HG02610 (cell line): ENCODE results near the gene DIO1.
A peak's percentile ranks its signal among the peaks of the same experiment; 100 is the strongest.
"Not testable (repeated sequence)": the region's sequence is repeated elsewhere in the genome, so short reads cannot be mapped to it uniquely, and the experiment has no call there.

Experiments used
- ATAC-seq: cut with Tn5 transposase; IDR thresholded peaks from one replicate; pipeline ENCODE4 v1.9.1; 2021; ENCODE audit warnings: mild to moderate bottlenecking, moderate library complexity; ENCODE audit not compliant: unreplicated experiment

The DIO1 gene

GRCh38 chr1:53893999-53894636 lies at the start of gene DIO1:
Gene DIO1, plus strand, starts transcription at chr1:53894187. Its CDS starts 24 bp downstream, at chr1:53894211.
- no peak for ATAC-seq

DNA sequence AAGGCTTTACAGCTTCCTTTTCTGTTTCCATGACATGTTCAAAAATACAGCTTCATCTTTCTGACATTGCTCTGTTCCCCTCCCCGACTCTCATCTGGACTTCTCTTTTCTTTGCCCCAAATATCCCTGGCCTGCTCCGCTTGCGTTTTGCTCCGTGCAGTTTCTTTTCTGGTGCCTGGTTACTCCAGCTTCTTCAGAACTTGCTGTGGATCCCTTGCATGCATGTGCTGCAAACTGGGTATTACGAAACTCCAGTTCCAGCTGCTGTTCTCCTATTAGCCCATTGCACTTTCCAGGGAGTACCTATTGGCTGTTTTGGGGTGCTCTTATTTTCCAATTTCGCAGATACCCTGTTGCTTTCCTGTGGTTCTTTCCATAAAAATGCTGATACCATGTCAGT lies 46.0 kb upstream of the DIO1 start:
- ATAC-seq = no peak

GRCh38 chr1:53850082-53850673 lies 43.8 kb upstream of the DIO1 start:
- ATAC-seq = no peak

GRCh38 chr1:53851571-53852285 lies 42.3 kb upstream of the DIO1 start:
- ATAC-seq = no peak

DNA sequence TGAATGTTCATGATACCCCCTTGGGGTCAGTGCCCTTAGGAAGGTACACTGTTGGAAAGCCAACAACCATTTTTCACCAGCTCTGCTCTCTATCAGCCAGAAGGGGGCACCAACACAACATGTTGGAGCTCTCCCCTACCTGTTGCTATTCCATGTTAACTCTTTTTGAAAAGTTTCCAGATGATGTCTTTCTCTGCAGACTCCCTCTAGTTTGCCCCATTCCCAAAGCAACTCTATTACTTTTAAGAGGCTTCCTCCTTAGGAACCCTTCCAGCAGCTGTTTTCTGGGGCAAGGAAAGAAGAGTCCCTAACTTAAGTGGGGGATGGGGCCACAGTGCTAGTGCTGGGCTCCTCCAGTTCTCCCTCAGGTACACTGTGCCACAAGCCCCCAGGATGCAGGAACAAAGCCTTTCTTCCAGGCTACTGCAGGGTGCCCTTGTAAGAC lies 33.0 kb upstream of the DIO1 start:
- ATAC-seq = no peak

DNA sequence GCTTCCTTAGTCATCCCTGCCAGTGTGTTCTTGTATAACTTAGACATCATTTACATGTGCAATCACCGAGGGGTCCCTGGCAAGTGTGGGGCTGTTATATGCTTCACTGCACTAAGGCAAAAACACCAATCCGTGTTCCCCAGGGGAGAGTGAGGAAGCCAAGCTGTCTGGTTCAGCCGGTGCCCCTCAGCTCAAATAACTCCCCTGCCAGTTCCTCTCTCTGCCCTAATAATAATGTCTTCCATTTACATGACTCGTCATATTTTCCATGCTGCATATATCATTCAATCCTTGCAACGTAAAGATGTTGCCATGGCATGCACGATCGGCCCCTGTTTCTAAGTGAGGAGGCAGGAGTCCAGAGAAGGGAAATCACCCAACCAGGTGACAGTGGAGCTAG lies 31.5 kb upstream of the DIO1 start:
- no peak for ATAC-seq

GRCh38 chr1:53868565-53868964 lies 25.4 kb upstream of the DIO1 start:
- ATAC-seq = no peak

GRCh38 chr1:53869454-53870117 lies 24.4 kb upstream of the DIO1 start:
- ATAC-seq = no peak

DNA sequence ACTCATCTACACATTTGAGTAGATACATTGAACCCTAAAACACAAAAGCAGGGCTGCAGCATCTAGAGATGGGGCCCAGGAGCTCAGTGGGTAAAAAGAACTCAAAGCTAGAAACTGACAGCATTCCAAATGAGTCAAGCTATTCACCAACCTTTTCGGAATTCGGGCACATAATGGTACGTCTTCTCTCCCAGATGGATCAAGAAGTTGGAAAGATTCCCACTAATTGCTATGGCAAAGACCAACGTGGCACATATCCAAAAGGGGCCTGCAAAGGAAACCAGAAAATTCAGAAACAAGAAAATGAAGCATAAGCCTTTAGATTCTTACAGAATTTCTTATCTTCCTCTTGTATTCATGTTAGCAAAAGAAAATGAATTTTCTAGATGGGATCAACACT lies 22.8 kb upstream of the DIO1 start:
- ATAC-seq = no peak

- no peak for ATAC-seq
Observed at GRCh38 chr1:53871773-53872484, 22.1 kb upstream of the DIO1 start.

DNA sequence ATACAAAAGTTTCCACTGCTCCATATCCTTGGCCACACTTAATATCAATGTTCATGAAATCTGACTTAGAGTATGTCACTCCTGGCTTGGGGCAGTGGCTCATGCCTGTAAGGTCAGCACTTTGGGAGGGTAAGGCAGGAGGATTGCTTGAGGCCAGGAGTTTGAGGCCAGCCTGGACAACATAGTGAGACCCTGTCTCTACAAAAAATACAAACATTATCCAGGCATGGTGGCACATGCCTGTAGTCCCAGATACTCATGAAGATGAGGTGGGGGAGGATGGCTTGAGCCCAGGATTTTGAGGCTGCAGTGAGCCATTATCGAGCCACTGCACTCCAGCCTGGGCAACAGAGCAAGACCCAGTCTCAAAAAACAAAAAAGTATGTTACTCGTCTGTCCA lies 18.8 kb upstream of the DIO1 start:
- ATAC-seq = not testable (repeated sequence)

GRCh38 chr1:53878492-53879105 lies 15.4 kb upstream of the DIO1 start:
- ATAC-seq = no peak

DNA sequence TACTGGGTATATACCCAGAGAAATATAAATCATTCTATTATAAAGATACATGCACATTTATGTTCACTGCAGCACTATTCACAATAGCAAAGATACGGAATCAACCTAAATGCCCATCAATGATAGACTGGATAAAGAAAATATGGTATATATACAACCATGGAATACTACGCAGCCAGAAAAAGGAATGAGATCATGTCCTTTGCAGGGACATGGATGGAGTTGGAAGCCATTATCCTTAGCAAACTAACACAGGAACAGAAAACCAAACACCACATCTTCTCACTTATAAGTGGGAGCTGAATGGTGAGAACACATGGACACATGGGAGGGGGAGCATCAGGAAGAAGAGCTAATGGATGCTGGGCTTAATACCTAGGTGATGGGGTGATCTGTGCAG lies 12.1 kb upstream of the DIO1 start:
- not testable (repeated sequence) for ATAC-seq

- not testable (repeated sequence) for ATAC-seq
Observed at GRCh38 chr1:53883600-53883999, 10.4 kb upstream of the DIO1 start.

- no peak for ATAC-seq
Observed at GRCh38 chr1:53888681-53889080, 5.3 kb upstream of the DIO1 start.

GRCh38 chr1:53889304-53890298 lies 4.4 kb upstream of the DIO1 start, which contains the start of gene YIPF1:
Gene YIPF1, minus strand, starts transcription at chr1:53889797. Its CDS starts 860 bp downstream, at chr1:53888937.
- ATAC-seq = peak; percentile 86

- ATAC-seq = no peak
Observed at GRCh38 chr1:53890522-53890941, 3.5 kb upstream of the DIO1 start.

- ATAC-seq = no peak
Observed at GRCh38 chr1:53891018-53891417, 3.0 kb upstream of the DIO1 start.

- no peak for ATAC-seq
Observed at GRCh38 chr1:53891678-53892077, 2.3 kb upstream of the DIO1 start.
